ENCODE data around the gene SNCB.

GRCh38 chr5:176595386-176595943, 34.9 kb downstream of the SNCB start:
- TF ChIP-seq POLR2A (IDR thresholded peaks at IDR 0.05) (no peak), POLR2AphosphoS5 (IDR thresholded peaks at IDR 0.05) (no peak)
